Dendritic cell treated with granulocyte-macrophage colony-stimulating factor and Interleukin-4, amounts not matched to agents 40 ng/mL and 50 ng/mL, for 4 days (primary cell): ENCODE data around the gene TOP2A.
A peak's percentile ranks its signal among the peaks of the same experiment; 100 is the strongest.

Experiments
- H3K27ac Mint-ChIP-seq: one replicate; pipeline ENCODE4 v1.8.0; 2022; ENCODE audit warnings: mild to moderate bottlenecking, mixed read lengths
- H3K27me3 Mint-ChIP-seq: one replicate; pipeline ENCODE4 v1.8.0; 2022; ENCODE audit warnings: mild to moderate bottlenecking, mixed read lengths
- H3K36me3 Mint-ChIP-seq: one replicate; pipeline ENCODE4 v1.8.0; 2022; ENCODE audit warnings: low read depth, mixed read lengths
- H3K4me1 Mint-ChIP-seq: one replicate; pipeline ENCODE4 v1.8.0; 2022; ENCODE audit warnings: low read depth, mixed read lengths
- H3K4me3 Mint-ChIP-seq: one replicate; pipeline ENCODE4 v1.8.0; 2022; ENCODE audit warnings: mild to moderate bottlenecking, moderate library complexity, mixed read lengths
- H3K9me3 Mint-ChIP-seq: one replicate; pipeline ENCODE4 v1.8.0; 2022; ENCODE audit warnings: mixed read lengths
- intact Hi-C: fragments of 100-400 bp; cut with micrococcal nuclease; formaldehyde crosslinking; loops from one replicate; pipeline ENCODE4 v1.15.0; 2022

The TOP2A gene

DNA sequence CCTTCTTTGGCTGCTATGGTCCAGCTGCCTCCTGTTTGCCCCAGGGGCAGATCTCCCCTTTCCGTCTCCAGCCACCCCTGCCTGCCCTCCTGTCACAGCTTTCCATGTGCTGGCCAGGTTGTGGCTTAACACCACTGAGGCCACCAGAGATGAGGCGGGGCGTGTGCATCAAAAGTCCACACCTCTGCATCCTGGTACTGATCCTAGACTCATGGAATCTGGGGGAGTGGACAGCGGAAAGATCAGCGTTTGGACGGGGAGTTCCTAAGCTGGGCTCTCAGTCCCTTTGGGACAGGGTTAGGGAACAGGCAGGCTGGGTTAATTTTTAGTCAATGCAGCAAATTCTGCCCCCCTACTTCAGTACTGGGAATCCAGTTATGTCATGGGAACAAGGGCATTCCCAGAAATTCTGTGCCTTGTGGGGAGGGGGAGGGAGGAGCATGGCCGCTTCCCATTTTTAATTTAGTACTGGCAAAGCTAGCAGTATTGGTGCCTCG, 29.5 kb upstream of the TOP2A start:
- H3K36me3 Mint-ChIP-seq: no peaks in the 10 kb centered on the region
- H3K9me3 Mint-ChIP-seq: no peaks in the 10 kb centered on the region
- H3K4me3 Mint-ChIP-seq: no peak overlapping the region
- H3K4me1 Mint-ChIP-seq: peaks cover 49% of the 10 kb centered on the region
- H3K27me3 Mint-ChIP-seq: peaks cover 48% of the 10 kb centered on the region
- H3K27ac Mint-ChIP-seq: peak overlapping the region; percentile 5
- intact Hi-C loops: no loop called here

DNA sequence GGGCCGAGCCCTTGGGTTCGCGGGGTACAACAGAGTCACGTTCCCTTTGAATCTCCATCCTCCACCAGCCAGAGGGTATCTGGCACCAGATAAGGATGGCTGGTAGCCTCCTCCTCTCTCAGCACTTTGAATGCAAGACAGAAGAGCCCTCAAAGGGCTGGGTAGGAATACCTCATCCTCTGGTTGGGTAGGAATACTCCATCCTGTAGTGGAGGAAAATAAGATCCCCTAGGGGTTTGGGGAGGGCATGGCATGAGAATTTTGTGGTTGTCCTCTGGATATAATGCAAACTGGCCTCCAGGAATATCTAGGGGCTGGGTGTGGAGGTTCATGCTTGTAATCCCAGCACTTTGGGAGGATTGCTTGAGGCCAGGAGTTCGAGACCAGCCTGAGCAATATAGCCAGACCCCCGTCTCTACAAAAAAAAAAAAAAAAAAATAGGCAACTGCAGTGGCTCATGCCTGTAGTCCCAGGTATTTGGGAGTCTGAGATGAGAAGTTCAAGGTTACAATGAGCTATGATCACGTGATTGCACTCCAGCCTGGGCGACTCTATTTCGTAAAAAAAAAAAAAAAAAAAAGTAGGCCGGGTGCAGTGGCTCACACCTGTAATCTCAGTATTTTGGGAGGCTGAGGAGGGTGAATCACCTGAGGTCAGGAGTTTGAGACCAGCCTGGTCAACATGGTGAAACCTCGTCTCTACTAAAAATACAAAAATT, 28.2 kb upstream of the TOP2A start:
- intact Hi-C loops: no loop called here
- Mint-ChIP-seq H3K9me3 (no peaks in the 10 kb centered on the region), H3K27me3 (peaks cover 51% of the 10 kb centered on the region), H3K27ac (no peak overlapping the region), H3K4me3 (peak overlapping the region; percentile 54), H3K36me3 (no peaks in the 10 kb centered on the region), H3K4me1 (peaks cover 49% of the 10 kb centered on the region)

DNA sequence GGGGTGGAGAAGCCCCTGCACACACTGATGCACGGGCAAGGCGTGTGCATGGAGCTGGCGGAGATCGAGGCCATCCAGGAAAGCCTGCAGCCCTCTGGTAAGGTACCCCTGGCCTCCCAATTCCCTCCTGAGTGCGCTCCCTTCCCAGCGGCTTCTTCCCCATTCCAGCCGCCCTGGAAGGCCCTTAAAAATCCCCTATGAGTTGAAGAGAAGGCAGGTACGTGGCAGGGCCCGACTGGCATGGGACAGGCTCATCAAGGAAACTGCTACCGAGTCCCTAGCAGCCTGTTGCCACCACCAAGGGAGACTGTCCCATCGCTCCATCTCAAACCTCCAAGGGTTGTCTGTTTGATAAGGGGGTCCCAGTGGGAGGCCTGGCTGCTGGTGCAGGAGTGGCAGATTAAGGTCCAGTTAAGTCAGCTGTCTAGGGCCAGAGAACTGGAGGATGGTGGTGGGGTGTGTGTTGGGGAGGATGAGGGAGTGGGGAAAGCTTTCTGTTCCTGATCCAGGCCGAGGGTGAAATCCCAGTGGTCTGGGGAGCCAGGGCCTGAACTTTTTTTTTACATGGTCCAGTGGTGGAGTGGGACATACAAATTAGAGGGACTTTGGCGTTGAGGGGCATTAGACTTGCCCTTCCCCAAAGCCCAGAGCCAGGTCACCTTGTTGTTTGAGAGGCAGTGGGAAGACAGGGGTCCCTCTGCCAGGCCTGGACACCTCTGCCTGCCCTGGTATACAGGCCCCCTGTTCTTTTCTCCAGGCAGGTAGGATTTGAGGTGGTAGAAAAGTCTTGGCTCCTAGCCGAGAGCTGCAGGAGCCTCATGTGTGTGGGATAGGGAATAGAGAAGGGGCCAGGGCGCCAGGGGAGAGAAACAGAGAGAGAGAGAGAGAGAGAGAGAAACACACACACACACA, 26.5 kb upstream of the TOP2A start:
- Mint-ChIP-seq H3K9me3 (no peaks in the 10 kb centered on the region), H3K4me3 (peak overlapping the region; percentile 72), H3K36me3 (no peaks in the 10 kb centered on the region), H3K27ac (peak overlapping the region; percentile 68), H3K4me1 (peaks cover 49% of the 10 kb centered on the region), H3K27me3 (peaks cover 49% of the 10 kb centered on the region)
- intact Hi-C loops: loop anchor here (5.0 kb wide), 1 partner anchor 47 kb away; no protein-coding TSS in a partner anchor

DNA sequence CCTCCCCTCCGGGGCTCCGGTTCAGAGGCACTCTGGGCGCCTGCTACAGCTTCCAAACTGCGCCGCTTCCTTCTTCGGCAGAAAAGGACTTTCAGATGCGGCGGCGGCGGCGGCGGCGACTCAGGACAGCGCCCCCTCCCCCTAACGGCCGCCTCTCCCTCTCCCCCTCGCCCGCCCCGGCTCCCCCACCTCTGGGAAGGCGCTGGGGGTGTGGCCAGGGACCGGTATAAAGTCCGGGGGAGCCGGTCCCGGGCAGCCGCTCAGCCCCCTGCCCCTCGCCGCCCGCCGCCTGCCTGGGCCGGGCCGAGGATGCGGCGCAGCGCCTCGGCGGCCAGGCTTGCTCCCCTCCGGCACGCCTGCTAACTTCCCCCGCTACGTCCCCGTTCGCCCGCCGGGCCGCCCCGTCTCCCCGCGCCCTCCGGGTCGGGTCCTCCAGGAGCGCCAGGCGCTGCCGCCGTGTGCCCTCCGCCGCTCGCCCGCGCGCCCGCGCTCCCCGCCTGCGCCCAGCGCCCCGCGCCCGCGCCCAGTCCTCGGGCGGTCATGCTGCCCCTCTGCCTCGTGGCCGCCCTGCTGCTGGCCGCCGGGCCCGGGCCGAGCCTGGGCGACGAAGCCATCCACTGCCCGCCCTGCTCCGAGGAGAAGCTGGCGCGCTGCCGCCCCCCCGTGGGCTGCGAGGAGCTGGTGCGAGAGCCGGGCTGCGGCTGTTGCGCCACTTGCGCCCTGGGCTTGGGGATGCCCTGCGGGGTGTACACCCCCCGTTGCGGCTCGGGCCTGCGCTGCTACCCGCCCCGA, 25.7 kb upstream of the TOP2A start, which contains the start of gene IGFBP4:
Gene IGFBP4 (plus strand): TSS at position 255 of the 792 bp plus-strand sequence. CDS start 286 bp downstream, at position 541.
- Mint-ChIP-seq H3K4me1 (peaks cover 44% of the 10 kb centered on the region), H3K9me3 (no peaks in the 10 kb centered on the region), H3K27me3 (peaks cover 44% of the 10 kb centered on the region), H3K36me3 (no peaks in the 10 kb centered on the region), H3K4me3 (peak within 1 kb of the TSS; percentile 72), H3K27ac (peak within 1 kb of the TSS; percentile 68)
- intact Hi-C loops: loop anchor here (5.0 kb wide), 1 partner anchor 46 kb away; no protein-coding TSS in a partner anchor

DNA sequence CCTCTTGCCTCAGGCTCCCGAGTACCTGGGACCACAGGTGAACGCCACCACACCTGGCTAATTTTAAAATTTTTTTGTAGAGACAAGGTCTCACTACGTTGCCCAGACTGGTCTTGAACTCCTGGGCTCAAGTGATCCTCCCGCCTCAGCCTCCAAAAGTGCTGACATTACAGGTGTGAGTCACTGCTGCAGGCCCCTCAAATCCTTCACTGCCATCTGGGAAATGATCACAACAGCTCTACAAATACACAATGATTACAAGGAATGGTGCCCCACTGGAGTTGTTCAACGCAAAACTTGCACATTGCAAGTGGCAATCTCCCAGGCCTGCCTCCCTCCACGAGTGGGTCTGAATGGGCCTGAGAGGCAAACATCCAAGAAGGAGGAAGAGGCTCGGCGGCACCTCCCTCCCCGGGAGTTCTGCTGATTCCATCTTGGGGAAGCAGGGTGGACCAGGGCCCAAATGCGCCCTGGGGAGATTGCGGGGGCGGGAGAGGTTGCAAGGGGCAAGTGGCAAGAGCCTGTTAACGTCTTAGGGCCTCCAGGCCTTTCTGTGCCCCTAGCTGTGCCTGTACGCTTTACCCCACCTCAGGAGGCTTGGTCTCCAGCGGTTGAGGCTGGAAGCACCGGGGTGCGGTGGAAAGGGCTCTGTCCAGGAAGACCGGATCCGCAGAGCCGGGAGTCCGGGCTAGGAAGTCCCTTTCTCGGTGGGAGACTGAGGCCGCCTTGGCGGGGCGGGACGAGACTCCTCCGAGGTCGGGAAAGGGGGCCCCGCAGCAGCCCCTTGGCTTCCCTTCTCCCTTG, 24.9 kb upstream of the TOP2A start:
- intact Hi-C loops: loop anchor here (5.0 kb wide), 1 partner anchor 45 kb away; no protein-coding TSS in a partner anchor
- peak overlapping the region; percentile 8 for H3K27ac Mint-ChIP-seq
- H3K4me1 Mint-ChIP-seq: peaks cover 37% of the 10 kb centered on the region
- no peaks in the 10 kb centered on the region for H3K36me3 Mint-ChIP-seq
- peaks cover 41% of the 10 kb centered on the region for H3K27me3 Mint-ChIP-seq
- no peaks in the 10 kb centered on the region for H3K9me3 Mint-ChIP-seq
- peak overlapping the region; percentile 72 for H3K4me3 Mint-ChIP-seq

DNA sequence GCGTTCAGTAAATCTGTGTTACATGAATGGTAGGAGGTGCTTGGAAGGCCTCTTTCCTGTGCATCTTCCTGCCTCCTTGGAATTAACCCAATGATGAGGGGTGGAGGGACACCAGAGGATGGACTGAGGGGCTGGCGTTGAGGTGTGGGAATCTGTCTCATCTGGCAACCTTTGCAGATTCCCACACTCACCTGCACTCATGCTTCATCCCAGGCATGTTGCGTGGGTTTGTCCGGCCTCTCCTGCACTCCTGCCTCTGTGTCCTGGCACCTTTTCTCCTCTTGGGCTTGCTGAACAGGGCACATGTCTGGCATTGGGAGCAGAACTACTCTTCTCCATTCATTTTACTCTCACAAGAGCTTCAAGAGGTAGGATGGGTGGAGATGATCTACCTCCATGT, 22.5 kb upstream of the TOP2A start:
- no peaks in the 10 kb centered on the region for H3K36me3 Mint-ChIP-seq
- H3K27ac Mint-ChIP-seq: no peak overlapping the region
- H3K9me3 Mint-ChIP-seq: no peaks in the 10 kb centered on the region
- peaks cover 35% of the 10 kb centered on the region for H3K27me3 Mint-ChIP-seq
- H3K4me1 Mint-ChIP-seq: peaks cover 38% of the 10 kb centered on the region
- intact Hi-C loops: loop anchor here (2.0 to 5.0 kb wide), 2 partner anchors 43 to 93 kb away; no protein-coding TSS in a partner anchor
- no peak overlapping the region for H3K4me3 Mint-ChIP-seq

DNA sequence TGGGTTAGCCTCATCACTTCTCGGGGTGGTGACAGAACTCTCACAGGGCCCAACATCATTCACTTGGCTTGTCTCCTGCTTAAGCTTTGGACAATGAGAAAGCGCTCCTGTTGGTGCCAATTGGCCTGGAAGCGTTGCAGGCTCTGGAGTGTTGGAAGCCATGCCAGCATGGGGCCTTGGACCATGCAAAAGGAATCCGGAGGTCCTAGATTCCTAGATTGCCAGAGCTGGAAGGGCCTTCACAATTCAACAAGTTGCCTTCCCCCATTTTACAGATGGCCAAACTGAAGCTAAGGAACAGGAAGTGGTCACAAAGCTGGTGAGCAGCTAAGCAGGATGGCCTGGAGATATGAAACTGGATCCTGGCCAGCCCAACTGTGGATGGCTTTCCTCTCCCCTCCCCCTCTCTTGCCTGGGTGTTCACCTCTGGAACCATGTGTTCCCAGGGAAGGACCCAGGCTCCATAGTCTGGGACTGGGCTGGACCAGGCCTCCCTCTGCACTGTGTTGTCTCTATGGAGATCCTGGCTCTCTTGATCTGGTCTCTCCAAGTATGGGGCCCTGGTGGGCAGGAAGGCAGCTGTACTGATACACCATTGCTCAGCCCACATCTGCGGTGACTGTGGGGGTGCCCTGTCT, 19.5 kb upstream of the TOP2A start:
- peaks cover 16% of the 10 kb centered on the region for H3K27me3 Mint-ChIP-seq
- peaks cover 18% of the 10 kb centered on the region for H3K4me1 Mint-ChIP-seq
- intact Hi-C loops: no loop called here
- H3K9me3 Mint-ChIP-seq: no peaks in the 10 kb centered on the region
- H3K4me3 Mint-ChIP-seq: no peak overlapping the region
- H3K36me3 Mint-ChIP-seq: no peaks in the 10 kb centered on the region
- H3K27ac Mint-ChIP-seq: no peak overlapping the region

DNA sequence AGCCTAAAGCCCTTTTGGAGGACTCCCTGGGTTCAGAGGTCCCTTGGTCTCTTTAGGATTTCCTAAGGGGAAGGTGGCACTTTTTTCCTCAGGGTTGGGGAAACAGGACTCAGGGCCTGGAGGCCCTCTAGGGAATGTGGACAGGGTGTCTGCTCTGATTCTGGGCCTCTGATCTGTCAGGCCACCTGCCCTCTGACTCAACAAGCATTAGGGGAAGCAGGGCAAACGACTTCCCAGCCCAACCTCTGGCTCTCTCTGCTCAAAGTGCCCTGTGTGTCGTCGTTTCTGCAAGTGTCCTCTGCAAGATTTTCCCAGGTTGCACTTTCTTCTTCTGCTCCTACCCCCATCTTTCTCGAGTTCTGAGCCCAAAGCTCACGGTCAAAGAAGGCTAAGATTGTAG, 18.9 kb upstream of the TOP2A start:
- H3K27me3 Mint-ChIP-seq: peaks cover 12% of the 10 kb centered on the region
- no peak overlapping the region for H3K27ac Mint-ChIP-seq
- H3K9me3 Mint-ChIP-seq: no peaks in the 10 kb centered on the region
- H3K4me1 Mint-ChIP-seq: peaks cover 18% of the 10 kb centered on the region
- intact Hi-C loops: no loop called here
- no peak overlapping the region for H3K4me3 Mint-ChIP-seq
- H3K36me3 Mint-ChIP-seq: no peaks in the 10 kb centered on the region

DNA sequence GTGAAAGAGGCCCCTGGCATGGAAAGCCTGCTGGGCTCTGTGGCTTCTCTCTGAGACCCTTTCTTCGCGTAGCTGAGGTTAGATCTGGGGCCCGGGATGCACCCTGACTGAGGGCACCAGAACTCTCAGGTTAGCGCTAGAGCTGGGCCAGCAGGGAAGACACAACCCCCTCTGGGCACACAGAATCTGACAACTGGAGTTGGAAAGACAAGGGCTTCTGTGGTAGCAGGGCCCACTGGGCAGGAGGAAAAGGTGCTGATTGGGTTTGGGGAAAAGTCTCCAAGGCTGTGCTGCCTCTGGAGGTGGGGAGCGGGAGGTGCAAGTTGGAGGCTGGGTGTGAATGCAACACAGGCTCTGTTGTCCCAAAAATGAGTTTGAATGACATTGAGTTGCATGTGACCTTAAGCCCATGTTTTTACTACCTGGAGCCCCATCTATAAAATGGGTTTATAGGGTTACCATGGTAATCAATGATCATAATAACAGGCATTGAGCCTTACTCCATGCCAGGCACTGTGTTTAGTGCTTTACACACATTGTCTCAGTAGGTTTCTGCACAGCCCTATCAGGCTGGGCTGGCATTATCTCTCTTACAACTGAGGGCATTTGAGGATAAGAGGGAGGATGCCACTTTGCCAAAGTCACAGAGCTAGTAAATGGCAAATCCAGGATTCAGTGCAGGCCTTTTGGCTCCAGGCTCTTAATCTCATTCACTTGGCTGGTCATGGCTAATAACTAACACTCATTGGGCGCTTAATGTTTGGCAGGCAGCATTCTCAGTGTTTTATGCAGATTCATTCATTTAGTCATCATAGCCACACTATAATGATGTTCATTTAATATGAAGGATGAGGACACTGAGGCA, 16.1 kb upstream of the TOP2A start:
- intact Hi-C loops: no loop called here
- Mint-ChIP-seq H3K4me3 (no peak overlapping the region), H3K36me3 (no peaks in the 10 kb centered on the region), H3K27me3 (no peaks in the 10 kb centered on the region), H3K9me3 (no peaks in the 10 kb centered on the region), H3K4me1 (peaks cover 18% of the 10 kb centered on the region), H3K27ac (no peak overlapping the region)

DNA sequence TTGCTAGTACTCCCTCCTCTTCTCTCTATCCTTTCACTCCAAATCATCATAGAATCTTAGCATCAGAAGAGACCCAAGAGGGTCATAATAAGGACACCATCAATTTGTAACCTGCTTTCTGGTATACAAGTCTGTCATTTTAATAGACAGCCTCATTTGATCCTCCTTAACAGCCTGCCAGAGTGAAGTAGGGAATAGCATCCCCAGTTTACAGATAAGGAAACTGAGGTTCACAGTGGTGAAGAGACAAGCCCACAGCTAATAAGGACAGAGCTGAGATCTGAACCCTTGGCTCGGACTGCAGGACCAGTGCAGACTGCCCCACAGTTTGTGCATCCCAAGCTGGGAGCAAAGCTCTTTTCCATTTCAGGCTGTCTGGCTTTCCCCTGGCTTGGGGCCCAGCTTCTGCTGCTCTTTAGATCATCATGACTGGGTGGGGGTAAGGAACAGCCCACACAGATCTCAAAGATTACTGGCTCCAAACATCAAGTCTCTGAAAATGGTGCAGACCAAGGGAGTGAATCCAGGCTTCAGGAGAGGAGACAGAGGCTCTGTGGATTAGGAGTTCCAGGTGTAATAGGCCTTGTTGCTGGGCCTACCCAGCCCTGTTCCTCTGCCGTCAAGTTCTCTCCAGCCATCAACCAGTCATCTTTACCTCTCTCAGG, 15.3 kb upstream of the TOP2A start:
- H3K27ac Mint-ChIP-seq: no peak overlapping the region
- no peaks in the 10 kb centered on the region for H3K9me3 Mint-ChIP-seq
- peaks cover 18% of the 10 kb centered on the region for H3K4me1 Mint-ChIP-seq
- intact Hi-C loops: no loop called here
- no peaks in the 10 kb centered on the region for H3K36me3 Mint-ChIP-seq
- H3K27me3 Mint-ChIP-seq: no peaks in the 10 kb centered on the region
- H3K4me3 Mint-ChIP-seq: no peak overlapping the region

DNA sequence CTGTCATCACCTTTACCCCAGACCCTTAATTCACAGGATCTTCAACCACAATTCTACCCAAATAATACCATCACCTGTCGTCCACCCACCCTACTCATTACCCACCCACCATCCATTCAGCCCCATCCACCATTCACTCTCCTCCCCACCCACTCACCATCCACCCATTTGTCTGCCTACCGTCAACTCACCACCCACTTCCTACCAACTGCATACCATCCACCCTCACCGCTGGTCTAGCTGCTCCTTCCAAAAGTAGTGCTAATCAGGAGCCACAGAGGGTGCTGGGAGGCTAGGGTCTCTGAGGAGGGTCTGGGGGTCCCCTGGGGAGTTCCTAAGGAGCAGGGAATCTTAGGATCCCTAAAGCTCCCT, 13.5 kb upstream of the TOP2A start:
- intact Hi-C loops: no loop called here
- no peaks in the 10 kb centered on the region for H3K27me3 Mint-ChIP-seq
- no peaks in the 10 kb centered on the region for H3K9me3 Mint-ChIP-seq
- H3K4me1 Mint-ChIP-seq: peaks cover 2% of the 10 kb centered on the region
- H3K27ac Mint-ChIP-seq: no peak overlapping the region
- H3K36me3 Mint-ChIP-seq: no peaks in the 10 kb centered on the region
- no peak overlapping the region for H3K4me3 Mint-ChIP-seq
